HepG2 (cell line): ENCODE data around the gene PSKH1. TPM values are rescaled to one million over a fixed set of nuclear protein-coding genes. Genes with fewer than 3 reads are reported as not detected.
A peak's percentile ranks its signal among the peaks of the same experiment; 100 is the strongest.

ENCODE experiments used
- CEBPB ChIP-seq: IDR thresholded peaks from 2 replicates; pipeline ENCODE4 v1.6.1; 2011; ENCODE audit warnings: low read depth, low read length, improper control_type of control experiment, borderline replicate concordance
- DMAP1 ChIP-seq: IDR thresholded peaks from 2 replicates; pipeline ENCODE4 v1.6.1; 2016
- GABPB1 ChIP-seq: IDR thresholded peaks from 2 replicates; pipeline ENCODE4 v1.6.1; 2016; ENCODE audit warnings: mild to moderate bottlenecking, missing genetic modification reagents, moderate library complexity, missing compliant biosample characterization
- HNRNPK ChIP-seq: fragments of 200-400 bp; formaldehyde crosslinking; IDR thresholded peaks from 2 replicates; pipeline ENCODE4 v1.6.1; 2018; ENCODE audit warnings: low read length, low read depth, moderate library complexity, mild to moderate bottlenecking; ENCODE audit not compliant: poor library complexity, severe bottlenecking
- KMT2B ChIP-seq: IDR thresholded peaks from 2 replicates; pipeline ENCODE4 v1.6.1; 2016; ENCODE audit warnings: missing genetic modification reagents, missing compliant biosample characterization
- NBN ChIP-seq: fragments of 450-650 bp; conservative IDR thresholded peaks from 2 replicates; pipeline ENCODE4 v1.6.1; 2017
- NR1H2 ChIP-seq: sonication (generic); formaldehyde crosslinking; IDR thresholded peaks from 2 replicates; pipeline ENCODE4 v1.8.1; 2022; ENCODE audit warnings: low read depth, missing genetic modification reagents, borderline replicate concordance
- RARA ChIP-seq: IDR thresholded peaks from 2 replicates; pipeline ENCODE4 v1.6.1; 2016; ENCODE audit warnings: missing genetic modification reagents, missing compliant biosample characterization
- SOX6 ChIP-seq, 2 experiments: fragments of 450-650 bp in 1 of 2; sonication (generic) in 1 of 2; formaldehyde crosslinking in 1 of 2; IDR thresholded peaks; 2 replicates each; pipeline versions ENCODE4 v1.4.0 to v1.6.1; 2017 to 2020; ENCODE audit warnings: antibody characterized with exemption in 1 of 2, mild to moderate bottlenecking in 1 of 2, missing genetic modification reagents in 1 of 2
- SP140L ChIP-seq: sonication (generic); formaldehyde crosslinking; IDR thresholded peaks from 2 replicates; pipeline ENCODE4 v1.4.0; 2020; ENCODE audit warnings: missing genetic modification reagents, borderline replicate concordance
- SRSF9 ChIP-seq: fragments of 200-400 bp; formaldehyde crosslinking; IDR thresholded peaks from 2 replicates; pipeline ENCODE4 v1.6.1; 2018; ENCODE audit warnings: borderline replicate concordance, mild to moderate bottlenecking, low read depth, low read length; ENCODE audit not compliant: insufficient read depth, poor library complexity, severe bottlenecking
- TEAD2 ChIP-seq: sonication (generic); formaldehyde crosslinking; IDR thresholded peaks from 2 replicates; pipeline ENCODE4 v1.9.0; 2021; ENCODE audit warnings: missing genetic modification reagents
- ZFP36L1 ChIP-seq: sonication (generic); formaldehyde crosslinking; IDR thresholded peaks from 2 replicates; pipeline ENCODE4 v1.8.0; 2022; ENCODE audit warnings: mild to moderate bottlenecking, missing genetic modification reagents, moderate library complexity
- ZFY ChIP-seq: sonication (generic); formaldehyde crosslinking; IDR thresholded peaks from 2 replicates; pipeline ENCODE4 v1.4.0; 2020; ENCODE audit warnings: missing genetic modification reagents
- ZNF225 ChIP-seq: sonication (generic); formaldehyde crosslinking; IDR thresholded peaks from 2 replicates; pipeline ENCODE4 v1.4.0; 2020; ENCODE audit warnings: mild to moderate bottlenecking, missing genetic modification reagents
- ZNF773 ChIP-seq: sonication (generic); formaldehyde crosslinking; IDR thresholded peaks from 2 replicates; pipeline ENCODE4 v1.4.0; 2020; ENCODE audit warnings: missing genetic modification reagents, borderline replicate concordance
- ZNF781 ChIP-seq: sonication (generic); formaldehyde crosslinking; IDR thresholded peaks from 2 replicates; pipeline ENCODE4 v1.5.1; 2020; ENCODE audit warnings: borderline replicate concordance, mild to moderate bottlenecking, missing genetic modification reagents; ENCODE audit errors: not compliant biosample characterization
- ZNF850 ChIP-seq: sonication (generic); formaldehyde crosslinking; conservative IDR thresholded peaks from 2 replicates; pipeline ENCODE4 v1.9.0; 2021; ENCODE audit warnings: mild to moderate bottlenecking, missing genetic modification reagents
- polyA plus RNA-seq, 8 experiments: library from polyadenylated mRNA; depleted of rRNA in 3 of 8; stranded (reverse) in 7 of 8; unstranded in 1 of 8; fragments of >200 nt; fragmentation: Illumina TruSeq in 4 of 8; extraction: Trizol in 4 of 8; gene quantifications; 2 replicates each; pipeline versions ENCODE4 v1.2.1 to v1.2.3, GENCODE V29; 2011 to 2016; ENCODE audit warnings: low read depth in 4 of 8, missing spikeins in 1 of 8, mixed read lengths in 1 of 8; ENCODE audit not compliant: insufficient read depth in 1 of 8
- total RNA-seq, 5 experiments: library from RNA; depleted of rRNA; stranded (reverse); fragments of >200 nt; fragmentation: Illumina TruSeq; extraction: Trizol; gene quantifications; 2 replicates each; pipeline ENCODE4 v1.2.3, GENCODE V29; 2016; ENCODE audit warnings: low read depth in 1 of 5
- TF ChIP-seq, protein P1 (sequence below): sonication (generic); formaldehyde crosslinking; IDR thresholded peaks from 2 replicates; pipeline ENCODE4 v1.4.0; 2020; ENCODE audit warnings: mild to moderate bottlenecking, missing genetic modification reagents
- TF ChIP-seq, protein P2 (sequence below): sonication (generic); formaldehyde crosslinking; IDR thresholded peaks from 2 replicates; pipeline ENCODE4 v1.5.0; 2020; ENCODE audit warnings: mild to moderate bottlenecking, missing genetic modification reagents
- TF ChIP-seq, protein P3 (sequence below): sonication (generic); formaldehyde crosslinking; IDR thresholded peaks from 2 replicates; pipeline ENCODE4 v1.5.0; 2020; ENCODE audit warnings: missing genetic modification reagents, mild to moderate bottlenecking, borderline replicate concordance
- TF ChIP-seq, protein P4 (sequence below): sonication (generic); formaldehyde crosslinking; IDR thresholded peaks from 2 replicates; pipeline ENCODE4 v1.5.0; 2020; ENCODE audit warnings: mild to moderate bottlenecking, missing genetic modification reagents
- TF ChIP-seq, protein P5 (sequence below): sonication (generic); formaldehyde crosslinking; IDR thresholded peaks from 2 replicates; pipeline ENCODE4 v1.5.0; 2020; ENCODE audit warnings: missing genetic modification reagents

PSKH1 gene
- total and polyA plus RNA-seq, 2 of the 13 experiments (the other 11 are each of a cell fraction or from before 2014, with no cell fraction given), result 8.4 to 19.1 TPM

DNA sequence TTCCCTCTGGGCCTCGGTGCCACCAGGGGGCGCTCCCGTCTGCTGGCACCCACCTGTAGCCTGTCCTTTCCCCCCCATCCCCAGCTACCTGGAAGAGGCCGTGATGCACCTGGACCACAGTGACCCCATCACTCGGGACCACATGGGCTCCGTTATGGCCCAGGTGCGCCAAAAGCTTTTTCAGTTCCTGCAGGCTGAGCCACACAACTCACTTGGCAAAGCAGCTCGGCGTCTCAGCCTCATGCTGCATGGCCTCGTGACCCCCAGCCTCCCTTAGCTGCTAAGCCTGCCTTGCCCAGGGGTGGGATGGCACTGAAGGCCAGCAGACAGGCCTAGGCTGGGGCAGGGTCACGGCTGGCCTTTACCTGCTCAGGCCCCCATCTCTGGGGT lies 9.2 kb upstream of the PSKH1 start (continued):
- TF ChIP-seq, protein P1, sequence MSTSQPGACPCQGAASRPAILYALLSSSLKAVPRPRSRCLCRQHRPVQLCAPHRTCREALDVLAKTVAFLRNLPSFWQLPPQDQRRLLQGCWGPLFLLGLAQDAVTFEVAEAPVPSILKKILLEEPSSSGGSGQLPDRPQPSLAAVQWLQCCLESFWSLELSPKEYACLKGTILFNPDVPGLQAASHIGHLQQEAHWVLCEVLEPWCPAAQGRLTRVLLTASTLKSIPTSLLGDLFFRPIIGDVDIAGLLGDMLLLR (CRISPR knock-in tag), result no peak
- TF ChIP-seq, protein P2, sequence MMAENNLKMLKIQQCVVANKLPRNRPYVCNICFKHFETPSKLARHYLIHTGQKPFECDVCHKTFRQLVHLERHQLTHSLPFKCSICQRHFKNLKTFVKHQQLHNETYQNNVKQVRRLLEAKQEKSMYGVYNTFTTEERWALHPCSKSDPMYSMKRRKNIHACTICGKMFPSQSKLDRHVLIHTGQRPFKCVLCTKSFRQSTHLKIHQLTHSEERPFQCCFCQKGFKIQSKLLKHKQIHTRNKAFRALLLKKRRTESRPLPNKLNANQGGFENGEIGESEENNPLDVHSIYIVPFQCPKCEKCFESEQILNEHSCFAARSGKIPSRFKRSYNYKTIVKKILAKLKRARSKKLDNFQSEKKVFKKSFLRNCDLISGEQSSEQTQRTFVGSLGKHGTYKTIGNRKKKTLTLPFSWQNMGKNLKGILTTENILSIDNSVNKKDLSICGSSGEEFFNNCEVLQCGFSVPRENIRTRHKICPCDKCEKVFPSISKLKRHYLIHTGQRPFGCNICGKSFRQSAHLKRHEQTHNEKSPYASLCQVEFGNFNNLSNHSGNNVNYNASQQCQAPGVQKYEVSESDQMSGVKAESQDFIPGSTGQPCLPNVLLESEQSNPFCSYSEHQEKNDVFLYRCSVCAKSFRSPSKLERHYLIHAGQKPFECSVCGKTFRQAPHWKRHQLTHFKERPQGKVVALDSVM (CRISPR knock-in tag), result no peak
- TF ChIP-seq ZFY (CRISPR knock-in tag) (no peak; the same call in 1 of the 2 replicates), ZNF225 (CRISPR knock-in tag) (no peak), SOX6 (IDR thresholded peaks at IDR 0.05) (no peak), SOX6 (CRISPR knock-in tag; IDR thresholded peaks at IDR 0.05) (no peak), HNRNPK (no peak), SP140L (CRISPR knock-in tag) (no peak), RARA (no peak), TEAD2 (no peak), KMT2B (CRISPR knock-in tag) (no peak), NR1H2 (CRISPR knock-in tag) (no peak), CEBPB (no peak), NBN (no peak), GABPB1 (CRISPR knock-in tag) (peak; percentile 48), ZNF850 (no peak), ZFP36L1 (CRISPR knock-in tag) (no peak), SRSF9 (no peak), ZNF781 (CRISPR knock-in tag) (no peak), DMAP1 (CRISPR knock-in tag) (no peak), ZNF773 (no peak)
- TF ChIP-seq, protein P3, sequence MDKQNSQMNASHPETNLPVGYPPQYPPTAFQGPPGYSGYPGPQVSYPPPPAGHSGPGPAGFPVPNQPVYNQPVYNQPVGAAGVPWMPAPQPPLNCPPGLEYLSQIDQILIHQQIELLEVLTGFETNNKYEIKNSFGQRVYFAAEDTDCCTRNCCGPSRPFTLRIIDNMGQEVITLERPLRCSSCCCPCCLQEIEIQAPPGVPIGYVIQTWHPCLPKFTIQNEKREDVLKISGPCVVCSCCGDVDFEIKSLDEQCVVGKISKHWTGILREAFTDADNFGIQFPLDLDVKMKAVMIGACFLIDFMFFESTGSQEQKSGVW (CRISPR knock-in tag), result no peak
- TF ChIP-seq, protein P4, sequence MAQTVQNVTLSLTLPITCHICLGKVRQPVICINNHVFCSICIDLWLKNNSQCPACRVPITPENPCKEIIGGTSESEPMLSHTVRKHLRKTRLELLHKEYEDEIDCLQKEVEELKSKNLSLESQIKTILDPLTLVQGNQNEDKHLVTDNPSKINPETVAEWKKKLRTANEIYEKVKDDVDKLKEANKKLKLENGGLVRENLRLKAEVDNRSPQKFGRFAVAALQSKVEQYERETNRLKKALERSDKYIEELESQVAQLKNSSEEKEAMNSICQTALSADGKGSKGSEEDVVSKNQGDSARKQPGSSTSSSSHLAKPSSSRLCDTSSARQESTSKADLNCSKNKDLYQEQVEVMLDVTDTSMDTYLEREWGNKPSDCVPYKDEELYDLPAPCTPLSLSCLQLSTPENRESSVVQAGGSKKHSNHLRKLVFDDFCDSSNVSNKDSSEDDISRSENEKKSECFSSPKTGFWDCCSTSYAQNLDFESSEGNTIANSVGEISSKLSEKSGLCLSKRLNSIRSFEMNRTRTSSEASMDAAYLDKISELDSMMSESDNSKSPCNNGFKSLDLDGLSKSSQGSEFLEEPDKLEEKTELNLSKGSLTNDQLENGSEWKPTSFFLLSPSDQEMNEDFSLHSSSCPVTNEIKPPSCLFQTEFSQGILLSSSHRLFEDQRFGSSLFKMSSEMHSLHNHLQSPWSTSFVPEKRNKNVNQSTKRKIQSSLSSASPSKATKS (CRISPR knock-in tag), result no peak
- TF ChIP-seq, protein P5, sequence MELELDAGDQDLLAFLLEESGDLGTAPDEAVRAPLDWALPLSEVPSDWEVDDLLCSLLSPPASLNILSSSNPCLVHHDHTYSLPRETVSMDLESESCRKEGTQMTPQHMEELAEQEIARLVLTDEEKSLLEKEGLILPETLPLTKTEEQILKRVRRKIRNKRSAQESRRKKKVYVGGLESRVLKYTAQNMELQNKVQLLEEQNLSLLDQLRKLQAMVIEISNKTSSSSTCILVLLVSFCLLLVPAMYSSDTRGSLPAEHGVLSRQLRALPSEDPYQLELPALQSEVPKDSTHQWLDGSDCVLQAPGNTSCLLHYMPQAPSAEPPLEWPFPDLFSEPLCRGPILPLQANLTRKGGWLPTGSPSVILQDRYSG (CRISPR knock-in tag), result no peak
